OCI-LY3 (cell line): ENCODE measurements around the gene GLRX.

Experiments
- H2AFZ ChIP-seq: fragments of 200-600, 300-600 bp; shearing (Covaris generic); 2 replicates; pipeline ENCODE4 v1.6.0; 2014; ENCODE audit warnings: antibody characterized with exemption, low read depth, low read length
- H3K27ac ChIP-seq: fragments of 200-600, 300-600 bp; sonication (generic); 2 replicates; pipeline ENCODE4 v1.5.1; 2014; ENCODE audit warnings: mild to moderate bottlenecking, low read length, moderate library complexity, mixed read lengths
- H3K27me3 ChIP-seq: fragments of 200-600, 300-600 bp; sonication (generic); 2 replicates; pipeline ENCODE4 v1.6.1; 2014; ENCODE audit warnings: low read depth, low read length, mixed read lengths
- H3K36me3 ChIP-seq: fragments of 200-600, 300-600 bp; sonication (generic); replicated peaks from 2 replicates; pipeline ENCODE3; 2014; ENCODE audit warnings: low read depth, low read length, mixed read lengths
- H3K4me1 ChIP-seq: fragments of 300-600, 200-600 bp; sonication (generic); 2 replicates; pipeline ENCODE4 v1.6.1; 2014; ENCODE audit warnings: low read length, mixed read lengths
- H3K4me2 ChIP-seq: fragments of 200-600, 300-600 bp; sonication (generic); 2 replicates; pipeline ENCODE4 v1.6.1; 2014; ENCODE audit warnings: low read length, mixed read lengths
- H3K4me3 ChIP-seq: fragments of 300-600, 200-600 bp; sonication (generic); 2 replicates; pipeline ENCODE4 v1.5.1; 2014; ENCODE audit warnings: antibody characterized with exemption, mild to moderate bottlenecking, low read length, moderate library complexity
- H3K79me2 ChIP-seq: fragments of 300-600, 200-600 bp; shearing (Covaris generic); 2 replicates; pipeline ENCODE4 v1.6.1; 2014; ENCODE audit warnings: mild to moderate bottlenecking, low read length, mixed read lengths
- H3K9ac ChIP-seq: fragments of 300-600, 200-600 bp; shearing (Covaris generic); 2 replicates; pipeline ENCODE4 v1.6.0; 2014; ENCODE audit warnings: mild to moderate bottlenecking, low read length, moderate library complexity
- H3K9me3 ChIP-seq: fragments of 200-600, 300-600 bp; shearing (Covaris generic); 2 replicates; pipeline ENCODE4 v1.6.1; 2014; ENCODE audit warnings: low read length, mixed read lengths; ENCODE audit not compliant: insufficient read depth
- H4K20me1 ChIP-seq: fragments of 200-600, 300-600 bp; sonication (generic); 2 replicates; pipeline ENCODE4 v1.6.1; 2016; ENCODE audit warnings: low read length, mixed read lengths; ENCODE audit not compliant: insufficient read depth
- EZH2phosphoT487 ChIP-seq: fragments of 200-600 bp; shearing (Covaris generic); IDR thresholded peaks from 2 replicates; pipeline ENCODE4 v1.6.1; 2018; ENCODE audit warnings: antibody characterized with exemption, mixed run types, low read depth
- TF ChIP-seq, protein P1 (sequence below): fragments of 200-600, 300-600 bp; sonication (generic); IDR thresholded peaks from 2 replicates; pipeline ENCODE4 v1.5.1; 2014; ENCODE audit warnings: antibody characterized with exemption, low read length, low read depth

GLRX gene

DNA sequence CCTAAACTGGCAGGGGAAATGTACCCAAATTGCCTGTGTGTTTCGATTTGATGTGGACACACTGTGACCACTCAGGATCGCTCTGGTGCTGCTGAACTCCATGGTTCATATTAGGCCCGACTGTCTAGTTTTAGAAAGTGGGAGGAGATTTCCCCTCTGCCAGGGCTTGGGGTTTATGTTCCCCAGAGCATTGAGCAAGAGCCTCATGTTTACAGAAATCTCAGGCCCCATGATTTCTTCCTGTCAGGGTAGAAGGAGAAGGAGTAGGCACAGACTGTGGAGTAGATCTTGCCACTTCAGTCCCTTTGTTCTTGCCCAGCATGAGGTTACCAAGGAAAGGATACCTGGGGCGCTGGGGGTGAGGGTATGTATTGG lies 40.8 kb upstream of the GLRX start:
- TF ChIP-seq, protein P1, sequence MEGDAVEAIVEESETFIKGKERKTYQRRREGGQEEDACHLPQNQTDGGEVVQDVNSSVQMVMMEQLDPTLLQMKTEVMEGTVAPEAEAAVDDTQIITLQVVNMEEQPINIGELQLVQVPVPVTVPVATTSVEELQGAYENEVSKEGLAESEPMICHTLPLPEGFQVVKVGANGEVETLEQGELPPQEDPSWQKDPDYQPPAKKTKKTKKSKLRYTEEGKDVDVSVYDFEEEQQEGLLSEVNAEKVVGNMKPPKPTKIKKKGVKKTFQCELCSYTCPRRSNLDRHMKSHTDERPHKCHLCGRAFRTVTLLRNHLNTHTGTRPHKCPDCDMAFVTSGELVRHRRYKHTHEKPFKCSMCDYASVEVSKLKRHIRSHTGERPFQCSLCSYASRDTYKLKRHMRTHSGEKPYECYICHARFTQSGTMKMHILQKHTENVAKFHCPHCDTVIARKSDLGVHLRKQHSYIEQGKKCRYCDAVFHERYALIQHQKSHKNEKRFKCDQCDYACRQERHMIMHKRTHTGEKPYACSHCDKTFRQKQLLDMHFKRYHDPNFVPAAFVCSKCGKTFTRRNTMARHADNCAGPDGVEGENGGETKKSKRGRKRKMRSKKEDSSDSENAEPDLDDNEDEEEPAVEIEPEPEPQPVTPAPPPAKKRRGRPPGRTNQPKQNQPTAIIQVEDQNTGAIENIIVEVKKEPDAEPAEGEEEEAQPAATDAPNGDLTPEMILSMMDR, result no peak
- TF ChIP-seq EZH2phosphoT487, result no peak
- no peak overlapping the region for H3K4me2 ChIP-seq
- no peaks in the 10 kb centered on the region for H3K9me3 ChIP-seq
- H3K27me3 ChIP-seq, result 0 out of 2 replicates have a peak, but pooled peaks cover 5% of the 10 kb centered on the region
- no peaks in the 10 kb centered on the region for H3K79me2 ChIP-seq
- H4K20me1 ChIP-seq, result no peaks in the 10 kb centered on the region
- no peak overlapping the region for H3K4me3 ChIP-seq
- H3K4me1 ChIP-seq, result peaks cover 16% of the 10 kb centered on the region
- H3K9ac ChIP-seq, result no peak overlapping the region
- no peak overlapping the region for H3K27ac ChIP-seq
- H3K36me3 ChIP-seq, result no peaks in the 10 kb centered on the region
- no peak overlapping the region for H2AFZ ChIP-seq

DNA sequence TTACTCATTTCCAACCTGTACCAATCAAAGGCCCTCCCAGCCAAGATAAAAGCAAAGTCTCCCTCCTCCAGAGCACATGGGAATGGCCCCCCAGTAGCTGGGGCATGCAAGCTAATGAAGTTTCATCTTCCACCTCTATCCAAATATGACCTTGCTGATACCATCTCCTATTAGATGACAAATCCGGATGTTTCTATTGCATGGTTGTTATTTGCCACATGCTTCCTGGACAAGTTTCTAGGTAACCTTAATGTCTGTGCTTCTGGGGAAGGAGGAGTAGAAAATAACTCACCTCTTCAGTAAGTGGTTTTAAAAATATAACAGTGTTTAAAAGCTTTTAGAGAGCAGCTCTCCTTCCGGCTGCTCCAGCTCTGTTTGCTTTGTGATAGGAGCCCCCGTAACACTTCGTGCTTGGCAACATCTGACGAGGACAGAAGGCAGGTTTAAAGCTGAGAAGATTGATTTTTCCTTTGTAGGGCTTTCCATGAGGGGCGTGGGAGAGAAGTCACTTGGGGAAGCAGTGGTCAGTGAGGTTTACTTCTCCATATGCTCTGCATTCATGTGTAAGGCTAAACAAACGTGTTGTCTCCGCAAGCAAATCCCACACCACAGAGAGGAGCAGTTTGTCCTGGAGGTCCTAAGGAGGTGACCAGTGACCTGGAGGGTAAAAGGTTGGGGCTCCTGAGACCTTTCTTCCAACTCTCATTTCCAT lies 40.3 kb upstream of the GLRX start:
- TF ChIP-seq, protein P1, result no peak
- no peaks in the 10 kb centered on the region for H4K20me1 ChIP-seq
- no peaks in the 10 kb centered on the region for H3K9me3 ChIP-seq
- no peak overlapping the region for H3K27ac ChIP-seq
- H2AFZ ChIP-seq, result no peak overlapping the region
- no peak overlapping the region for H3K4me3 ChIP-seq
- H3K4me2 ChIP-seq, result no peak overlapping the region
- no peak overlapping the region for H3K9ac ChIP-seq
- H3K4me1 ChIP-seq, result peaks cover 17% of the 10 kb centered on the region
- H3K27me3 ChIP-seq, result 0 out of 2 replicates have a peak, but pooled peaks cover 5% of the 10 kb centered on the region
- no peaks in the 10 kb centered on the region for H3K36me3 ChIP-seq
- no peaks in the 10 kb centered on the region for H3K79me2 ChIP-seq

- no peaks in the 10 kb centered on the region for H3K79me2 ChIP-seq
- 0 out of 2 replicates have a peak, but pooled peaks cover 5% of the 10 kb centered on the region for H3K27me3 ChIP-seq
- H3K9me3 ChIP-seq, result no peaks in the 10 kb centered on the region
- H3K4me3 ChIP-seq, result no peak overlapping the region; the same call in 1 of the 2 replicates
- H3K36me3 ChIP-seq, result no peaks in the 10 kb centered on the region
- H4K20me1 ChIP-seq, result no peaks in the 10 kb centered on the region
- H2AFZ ChIP-seq, result no peak overlapping the region
- peaks cover 17% of the 10 kb centered on the region for H3K4me1 ChIP-seq
- TF ChIP-seq EZH2phosphoT487, result no peak
- TF ChIP-seq, protein P1, result no peak
- no peak overlapping the region for H3K27ac ChIP-seq
- H3K4me2 ChIP-seq, result no peak overlapping the region
- no peak overlapping the region for H3K9ac ChIP-seq
These were observed 39.5 kb upstream of the GLRX start for GRCh38 chr5:95861864-95862561.

DNA sequence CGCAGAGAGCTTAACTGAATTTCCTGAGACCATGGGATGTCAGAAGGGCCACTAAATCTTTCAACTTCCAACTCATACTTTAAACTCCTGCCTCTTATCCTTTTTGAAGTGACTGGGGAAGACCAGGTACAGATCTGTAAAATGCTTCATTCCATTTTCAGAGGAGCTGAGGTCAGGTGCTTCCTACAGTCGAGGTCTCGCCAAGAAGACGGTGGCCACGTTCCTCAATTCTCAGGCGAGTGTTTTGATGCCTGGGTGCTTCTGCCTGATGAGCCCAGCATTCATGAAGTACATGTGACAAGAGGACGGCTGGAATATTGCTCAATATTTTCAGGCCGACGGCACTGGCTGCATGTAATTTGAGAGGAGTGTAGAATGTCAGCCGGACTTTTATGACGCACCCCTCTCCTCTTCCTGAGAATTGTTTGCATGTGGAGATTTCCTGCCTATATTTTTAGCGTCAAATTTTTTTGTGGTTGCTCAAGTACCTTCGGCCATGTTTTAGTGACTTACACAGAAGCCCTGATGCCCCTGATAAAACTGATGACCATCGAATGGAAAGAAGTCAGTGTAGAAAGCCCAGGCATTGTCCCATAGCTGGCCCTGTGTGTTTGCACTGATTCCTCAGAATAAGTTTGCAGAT lies 38.8 kb upstream of the GLRX start:
- Histone ChIP-seq H3K36me3 (no peaks in the 10 kb centered on the region), H3K9me3 (no peaks in the 10 kb centered on the region), H3K27me3 (0 out of 2 replicates have a peak, but pooled peaks cover 5% of the 10 kb centered on the region), H3K4me3 (peak overlapping the region; percentile 32), H2AFZ (0 out of 2 replicates have a peak overlapping the region, but pooled peaks have one; percentile 34), H3K4me2 (peak overlapping the region; percentile 65), H3K4me1 (peaks cover 17% of the 10 kb centered on the region), H3K27ac (no peak overlapping the region), H3K9ac (no peak overlapping the region), H4K20me1 (no peaks in the 10 kb centered on the region), H3K79me2 (no peaks in the 10 kb centered on the region)
- TF ChIP-seq EZH2phosphoT487, result no peak
- TF ChIP-seq, protein P1, result no peak
